Epithelial cell of proximal tubule (primary cell): ENCODE data around the gene FARS2. TPM values are rescaled to one million over a fixed set of nuclear protein-coding genes. Genes with fewer than 3 reads are reported as not detected.
A peak's percentile ranks its signal among the peaks of the same experiment; 100 is the strongest.

ENCODE experiments used
- DNase-seq: peaks from one replicate; pipeline ENCODE4 v3.0.0-alpha.2; 2011; ENCODE audit warnings: low read depth
- H3K4me3 ChIP-seq: 2 replicates; pipeline ENCODE4 v1.5.1; 2011; ENCODE audit warnings: low read depth, mild to moderate bottlenecking, low read length
- total RNA-seq: library from RNA; depleted of rRNA; stranded (reverse); fragments of >200 nt; gene quantifications from 2 replicates; pipeline ENCODE4 v1.2.3, GENCODE V29; 2015
- TF ChIP-seq, protein P1 (sequence below): conservative IDR thresholded peaks from 2 replicates; pipeline ENCODE4 v1.5.1; 2012; ENCODE audit warnings: low read depth, mild to moderate bottlenecking, low read length

Gene FARS2
- total RNA-seq, 1 donor from 2014 or later: 7.7 TPM

DNA sequence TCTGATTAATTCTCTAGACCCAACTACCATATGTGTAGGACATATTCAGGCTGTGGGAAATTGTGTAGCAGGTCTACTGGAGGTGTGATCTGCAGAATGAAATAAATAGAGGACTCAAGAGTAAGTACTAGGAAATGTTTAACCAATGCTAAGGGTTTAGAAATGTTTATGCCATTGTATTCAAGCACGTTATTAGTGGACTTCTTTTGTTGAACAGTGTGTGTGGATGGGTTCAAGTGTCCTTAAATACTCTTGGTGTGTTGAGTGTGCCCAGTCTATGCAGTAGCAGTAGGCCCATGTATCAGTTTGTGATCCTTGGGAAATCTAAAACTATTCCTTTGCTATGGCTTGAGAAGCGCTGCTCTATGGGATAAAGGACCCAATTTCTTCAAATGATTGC lies 112.1 kb downstream of the FARS2 start:
- TF ChIP-seq, protein P1, sequence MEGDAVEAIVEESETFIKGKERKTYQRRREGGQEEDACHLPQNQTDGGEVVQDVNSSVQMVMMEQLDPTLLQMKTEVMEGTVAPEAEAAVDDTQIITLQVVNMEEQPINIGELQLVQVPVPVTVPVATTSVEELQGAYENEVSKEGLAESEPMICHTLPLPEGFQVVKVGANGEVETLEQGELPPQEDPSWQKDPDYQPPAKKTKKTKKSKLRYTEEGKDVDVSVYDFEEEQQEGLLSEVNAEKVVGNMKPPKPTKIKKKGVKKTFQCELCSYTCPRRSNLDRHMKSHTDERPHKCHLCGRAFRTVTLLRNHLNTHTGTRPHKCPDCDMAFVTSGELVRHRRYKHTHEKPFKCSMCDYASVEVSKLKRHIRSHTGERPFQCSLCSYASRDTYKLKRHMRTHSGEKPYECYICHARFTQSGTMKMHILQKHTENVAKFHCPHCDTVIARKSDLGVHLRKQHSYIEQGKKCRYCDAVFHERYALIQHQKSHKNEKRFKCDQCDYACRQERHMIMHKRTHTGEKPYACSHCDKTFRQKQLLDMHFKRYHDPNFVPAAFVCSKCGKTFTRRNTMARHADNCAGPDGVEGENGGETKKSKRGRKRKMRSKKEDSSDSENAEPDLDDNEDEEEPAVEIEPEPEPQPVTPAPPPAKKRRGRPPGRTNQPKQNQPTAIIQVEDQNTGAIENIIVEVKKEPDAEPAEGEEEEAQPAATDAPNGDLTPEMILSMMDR: no peak
- no peak overlapping the region for H3K4me3 ChIP-seq
- DNase-seq: no peak

DNA sequence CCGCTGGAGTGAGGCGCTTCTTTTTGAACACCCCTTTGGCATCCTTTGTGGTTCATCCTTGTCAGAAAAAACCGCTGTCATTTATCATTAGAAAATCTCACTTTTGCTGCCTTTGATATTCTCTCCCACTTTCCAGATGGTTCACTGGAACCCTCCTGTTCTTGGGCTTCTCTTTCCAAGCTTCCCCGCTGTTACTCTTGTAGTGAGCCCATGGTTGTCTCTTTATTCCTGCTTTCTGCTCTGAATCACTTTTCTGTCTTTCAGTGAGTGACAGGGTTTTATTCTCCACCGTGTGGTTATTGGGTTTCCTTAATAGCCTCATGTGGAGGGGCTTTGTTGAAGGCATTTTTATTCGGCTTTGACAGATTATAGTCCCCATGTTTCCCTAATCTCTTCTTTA lies 117.0 kb downstream of the FARS2 start:
- H3K4me3 ChIP-seq: no peak overlapping the region
- DNase-seq: no peak
- TF ChIP-seq, protein P1: no peak

DNA sequence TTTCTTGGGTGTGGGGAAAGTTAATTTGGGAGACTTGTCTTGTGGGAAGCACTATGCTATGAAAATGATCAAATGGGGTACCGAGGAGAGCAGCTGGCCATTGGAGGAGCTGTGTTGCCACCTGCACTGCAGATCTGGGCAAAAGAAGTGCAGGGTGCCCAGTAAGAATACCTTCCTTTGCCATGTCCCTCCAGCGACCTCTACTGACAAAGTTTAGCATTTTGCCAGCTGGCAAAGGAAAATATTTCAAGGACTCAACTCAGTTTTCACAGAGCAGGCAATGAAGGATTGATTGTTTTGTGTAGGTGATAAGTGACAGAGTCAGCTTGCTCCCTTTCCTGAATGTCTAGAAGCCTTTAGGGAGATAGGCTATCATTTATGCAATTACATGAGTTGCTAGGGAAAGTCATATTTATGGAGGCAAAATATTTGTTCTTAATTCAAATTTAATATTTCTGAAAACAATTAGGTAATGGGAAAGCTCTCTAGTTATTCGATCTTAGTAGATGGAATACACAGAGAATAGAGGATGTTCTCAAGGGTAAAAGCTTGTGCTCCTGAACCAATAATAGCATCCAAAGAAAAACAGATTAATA lies 118.4 kb downstream of the FARS2 start:
- TF ChIP-seq, protein P1: peak; percentile 88
- H3K4me3 ChIP-seq: no peak overlapping the region
- no peak for DNase-seq

DNA sequence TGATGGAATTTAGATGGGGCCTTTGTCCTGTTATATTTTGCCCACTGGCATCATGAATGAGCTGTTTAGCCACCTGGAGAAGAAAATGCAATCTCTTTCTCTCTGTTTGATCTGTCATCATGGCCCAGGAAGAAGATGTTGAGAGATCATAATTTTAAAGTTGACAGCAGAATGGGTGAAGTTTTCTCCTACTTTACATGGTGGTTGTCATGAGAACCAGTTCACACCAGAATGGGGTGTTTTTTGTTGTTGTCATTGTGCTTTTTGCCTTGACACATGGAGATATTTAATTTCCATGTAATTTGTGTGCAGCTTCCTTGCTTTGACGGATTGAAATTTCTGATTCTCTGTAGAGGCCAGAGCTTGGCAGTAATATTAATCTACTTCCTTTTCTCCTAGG lies 122.5 kb downstream of the FARS2 start:
- no peak overlapping the region for H3K4me3 ChIP-seq
- DNase-seq: no peak
- TF ChIP-seq, protein P1: no peak

DNA sequence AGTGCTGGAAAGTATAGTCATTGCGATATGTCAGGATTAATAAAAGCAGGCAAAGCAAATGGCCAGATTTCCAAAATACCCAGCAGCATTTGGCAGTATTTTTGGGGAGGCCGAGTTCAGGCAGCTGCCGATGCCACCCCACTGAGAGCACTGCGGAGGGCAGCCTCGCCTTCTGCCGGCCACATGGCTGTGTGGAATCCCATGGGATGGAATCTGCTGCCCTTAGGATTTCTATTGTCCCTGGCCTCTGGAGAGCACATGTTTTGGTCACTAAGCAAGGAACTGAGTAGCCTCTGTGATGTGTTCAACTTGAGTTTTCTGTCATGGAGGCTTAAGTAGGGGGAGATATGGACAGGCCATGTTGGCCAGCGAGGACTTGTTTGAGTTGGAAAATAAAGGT lies 123.0 kb downstream of the FARS2 start:
- H3K4me3 ChIP-seq: no peak overlapping the region
- DNase-seq: no peak
- TF ChIP-seq, protein P1: no peak

DNA sequence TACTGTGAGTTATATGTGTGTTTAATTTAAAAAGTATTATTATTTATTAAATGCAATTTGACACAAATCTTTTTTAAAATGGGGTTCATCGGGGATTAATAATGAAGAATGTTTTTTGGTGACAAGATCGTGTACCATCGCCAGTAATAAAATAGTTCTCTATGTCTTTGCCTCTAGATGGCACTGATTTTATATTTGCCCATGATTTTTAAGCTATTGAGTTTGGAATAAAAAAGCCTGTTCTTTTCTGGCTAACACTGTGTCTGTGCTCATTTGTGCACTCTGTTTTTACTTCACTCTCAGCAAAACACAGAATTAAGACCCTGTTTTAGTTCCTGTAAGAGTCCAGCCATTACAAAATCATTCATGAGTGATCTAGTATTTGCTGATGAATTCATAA lies 127.0 kb downstream of the FARS2 start:
- DNase-seq: no peak
- TF ChIP-seq, protein P1: no peak
- H3K4me3 ChIP-seq: no peak overlapping the region

DNA sequence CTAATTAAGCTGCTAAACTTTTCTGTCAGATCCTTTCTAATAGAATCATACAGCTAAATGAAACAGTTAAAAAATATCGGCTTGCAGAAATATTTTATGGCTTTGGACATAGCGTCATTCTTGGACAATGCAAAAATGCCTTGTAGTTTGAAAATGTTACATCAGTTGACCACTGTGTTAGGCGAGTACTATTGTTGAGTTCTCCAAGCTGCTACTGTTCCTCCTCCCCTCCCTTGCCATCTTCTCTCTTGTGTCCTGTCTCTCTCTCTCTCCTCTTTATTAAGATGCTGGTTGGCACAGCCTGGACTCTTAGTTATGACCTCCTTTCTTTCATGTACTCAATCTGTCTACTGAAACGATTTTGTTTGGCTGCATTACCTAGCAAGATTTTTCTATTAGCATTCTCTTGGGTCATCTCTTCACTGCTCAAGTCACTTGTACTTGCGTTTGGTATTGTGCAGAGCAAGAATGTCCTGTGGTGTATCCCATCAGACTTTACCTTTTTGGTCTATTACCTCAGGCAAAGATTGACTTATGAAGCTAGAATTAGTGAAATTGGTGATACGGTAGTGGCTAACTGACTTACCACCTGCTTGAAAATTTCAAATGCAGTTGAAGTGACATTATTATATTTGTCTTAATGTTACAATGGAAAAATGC lies 127.9 kb downstream of the FARS2 start:
- TF ChIP-seq, protein P1: no peak
- DNase-seq: no peak
- no peak overlapping the region for H3K4me3 ChIP-seq
